HG02852 (cell line): Measurements from ENCODE around the gene IMP3.

Experiments
- ATAC-seq: cut with Tn5 transposase; IDR thresholded peaks from one replicate; pipeline ENCODE4 v1.9.1; 2021; ENCODE audit warnings: mild to moderate bottlenecking, moderate library complexity; ENCODE audit not compliant: unreplicated experiment

Gene IMP3

GRCh38 chr15:75673426-75674235 is 33.6 kb upstream of the IMP3 start:
- ATAC-seq = no peak

- ATAC-seq = no peak
Measured at GRCh38 chr15:75672646-75673425, 32.8 kb upstream of the IMP3 start.

- no peak for ATAC-seq
Measured at GRCh38 chr15:75671730-75672602, 31.9 kb upstream of the IMP3 start.

GRCh38 chr15:75669879-75670212 is 29.8 kb upstream of the IMP3 start:
- no peak for ATAC-seq

- ATAC-seq = no peak
Measured at GRCh38 chr15:75669191-75669878, 29.3 kb upstream of the IMP3 start.

- no peak for ATAC-seq
Measured at GRCh38 chr15:75666823-75667501, 26.9 kb upstream of the IMP3 start.

GRCh38 chr15:75663931-75664421 is 24.0 kb upstream of the IMP3 start:
- ATAC-seq = no peak

GRCh38 chr15:75662823-75663519 is 22.9 kb upstream of the IMP3 start:
- ATAC-seq = no peak

GRCh38 chr15:75661756-75662140 is 21.7 kb upstream of the IMP3 start:
- ATAC-seq = no peak

- no peak for ATAC-seq
Measured at GRCh38 chr15:75661100-75661755, 21.2 kb upstream of the IMP3 start.

- no peak for ATAC-seq
Measured at GRCh38 chr15:75659928-75660645, 20.1 kb upstream of the IMP3 start.

- ATAC-seq = no peak
Measured at GRCh38 chr15:75659141-75659771, 19.2 kb upstream of the IMP3 start.

GRCh38 chr15:75656813-75657212 is 16.8 kb upstream of the IMP3 start:
- ATAC-seq = no peak

GRCh38 chr15:75656331-75656730 is 16.3 kb upstream of the IMP3 start:
- no peak for ATAC-seq

- ATAC-seq = no peak
Measured at GRCh38 chr15:75655931-75656330, 15.9 kb upstream of the IMP3 start.

- no peak for ATAC-seq
Measured at GRCh38 chr15:75654201-75654907, 14.3 kb upstream of the IMP3 start.

GRCh38 chr15:75653347-75653913 is 13.4 kb upstream of the IMP3 start:
- ATAC-seq = no peak
